HEK293 (cell line): Measurements from ENCODE around the gene KCNH5.

ENCODE experiments used
- CTCF ChIA-PET: fragments of 350-600 bp; formaldehyde crosslinking; extraction: SDS; loops from one replicate; lab custom pipeline; 2021; ENCODE audit warnings: antibody characterized with exemption; lab: Yijun Ruan, JAX
- POLR2A ChIA-PET: fragments of 300-600 bp; formaldehyde crosslinking; extraction: SDS; loops from one replicate; lab custom pipeline; 2020; ENCODE audit warnings: antibody characterized with exemption, inconsistent platforms; lab: Yijun Ruan, JAX
- H3K27ac ChIP-seq: fragments of 200-500 bp; sonication (Bioruptor generic); 2 replicates; pipeline ENCODE4 v1.5.1; 2014; ENCODE audit warnings: low read depth, low read length, control low read depth, inconsistent platforms; ENCODE audit errors: extremely low read depth
- H3K36me3 ChIP-seq, 2 experiments: fragments of 200-500 bp in 1 of 2; sonication (Bioruptor generic) in 1 of 2; 1 replicate in 1 of 2; 2 replicates in 1 of 2; pipeline ENCODE4 v1.5.1; 2014 to 2017; ENCODE audit warnings: inconsistent platforms in 2 of 2, low read length in 2 of 2; ENCODE audit not compliant: control insufficient read depth in 2 of 2, insufficient read depth in 1 of 2
- H3K4me1 ChIP-seq: fragments of 200-500 bp; sonication (Bioruptor generic); 2 replicates; pipeline ENCODE4 v1.5.1; 2014; ENCODE audit warnings: mild to moderate bottlenecking, low read length, inconsistent platforms; ENCODE audit not compliant: control insufficient read depth, insufficient read depth
- H3K4me3 ChIP-seq: 2 replicates; pipeline ENCODE4 v1.5.1; 2011; ENCODE audit warnings: low read depth, mild to moderate bottlenecking, control low read depth, low read length, moderate library complexity
- H3K9me3 ChIP-seq: fragments of 200-500 bp; sonication (Bioruptor generic); 2 replicates; pipeline ENCODE4 v1.5.1; 2014; ENCODE audit warnings: low read depth, low read length, inconsistent platforms; ENCODE audit not compliant: control insufficient read depth, insufficient read depth
- OVOL3 ChIP-seq: fragments of 450-650 bp; formaldehyde crosslinking; IDR thresholded peaks from 2 replicates; pipeline ENCODE4 v1.5.1; 2016; ENCODE audit warnings: missing biosample characterization, missing genetic modification characterization
- PRDM10 ChIP-seq: fragments of 450-650 bp; formaldehyde crosslinking; IDR thresholded peaks from 2 replicates; pipeline ENCODE4 v1.5.1; 2016; ENCODE audit warnings: missing biosample characterization, missing genetic modification characterization
- ZBTB8A ChIP-seq: fragments of 450-650 bp; formaldehyde crosslinking; IDR thresholded peaks from 2 replicates; pipeline ENCODE4 v1.5.1; 2016; ENCODE audit warnings: missing biosample characterization, missing genetic modification characterization
- ZNF10 ChIP-seq: fragments of 450-650 bp; formaldehyde crosslinking; IDR thresholded peaks from 2 replicates; pipeline ENCODE4 v1.5.1; 2017; ENCODE audit warnings: missing biosample characterization, missing genetic modification characterization
- ZNF157 ChIP-seq: fragments of 450-650 bp; formaldehyde crosslinking; IDR thresholded peaks from 2 replicates; pipeline ENCODE4 v1.5.1; 2016; ENCODE audit warnings: missing biosample characterization, missing genetic modification characterization
- ZNF175 ChIP-seq: fragments of 450-650 bp; formaldehyde crosslinking; IDR thresholded peaks from 2 replicates; pipeline ENCODE4 v1.5.1; 2016; ENCODE audit warnings: missing biosample characterization, missing genetic modification characterization
- ZNF274 ChIP-seq, 2 experiments: fragments of 200-500 bp in 1 of 2; fragments of 450-650 bp in 1 of 2; sonication (Bioruptor generic) in 1 of 2; formaldehyde crosslinking in 1 of 2; IDR thresholded peaks; 2 replicates each; pipeline versions ENCODE4 v1.5.1 to v1.6.1; 2014 to 2016; ENCODE audit warnings: borderline replicate concordance in 1 of 2, inconsistent platforms in 1 of 2, low read length in 1 of 2, missing biosample characterization in 1 of 2, missing genetic modification characterization in 1 of 2
- ZNF37A ChIP-seq: fragments of 450-650 bp; IDR thresholded peaks from 2 replicates; pipeline ENCODE4 v1.5.1; 2018; ENCODE audit warnings: missing biosample characterization, missing genetic modification characterization
- ZNF394 ChIP-seq: fragments of 450-650 bp; formaldehyde crosslinking; IDR thresholded peaks from 2 replicates; pipeline ENCODE4 v1.5.1; 2016; ENCODE audit warnings: missing biosample characterization, missing genetic modification characterization, mild to moderate bottlenecking, moderate library complexity, borderline replicate concordance
- ZNF544 ChIP-seq: fragments of 450-650 bp; formaldehyde crosslinking; IDR thresholded peaks from 2 replicates; pipeline ENCODE4 v1.5.0; 2017; ENCODE audit warnings: missing biosample characterization, missing genetic modification characterization
- ZNF596 ChIP-seq: fragments of 450-650 bp; IDR thresholded peaks from 2 replicates; pipeline ENCODE4 v1.5.0; 2018; ENCODE audit warnings: missing biosample characterization, mild to moderate bottlenecking, missing genetic modification characterization, moderate library complexity
- ZNF600 ChIP-seq: fragments of 450-650 bp; formaldehyde crosslinking; IDR thresholded peaks from 2 replicates; pipeline ENCODE4 v1.5.1; 2016; ENCODE audit warnings: missing biosample characterization, missing genetic modification characterization
- ZNF629 ChIP-seq: fragments of 450-650 bp; formaldehyde crosslinking; IDR thresholded peaks from 2 replicates; pipeline ENCODE4 v1.5.1; 2017; ENCODE audit warnings: missing biosample characterization, missing genetic modification characterization
- ZNF664 ChIP-seq: fragments of 450-650 bp; formaldehyde crosslinking; IDR thresholded peaks from 2 replicates; pipeline ENCODE4 v1.5.1; 2016; ENCODE audit warnings: missing biosample characterization, missing genetic modification characterization
- ZNF747 ChIP-seq: fragments of 450-650 bp; formaldehyde crosslinking; IDR thresholded peaks from 2 replicates; pipeline ENCODE4 v1.5.1; 2016; ENCODE audit warnings: missing biosample characterization, missing genetic modification characterization
- ZNF768 ChIP-seq: fragments of 450-650 bp; formaldehyde crosslinking; IDR thresholded peaks from 2 replicates; pipeline ENCODE4 v1.5.1; 2018; ENCODE audit warnings: missing biosample characterization, mild to moderate bottlenecking, missing genetic modification characterization
- ZNF792 ChIP-seq: fragments of 450-650 bp; formaldehyde crosslinking; IDR thresholded peaks from 2 replicates; pipeline ENCODE4 v1.5.1; 2016; ENCODE audit warnings: missing biosample characterization, missing genetic modification characterization
- ZSCAN4 ChIP-seq: fragments of 450-650 bp; formaldehyde crosslinking; IDR thresholded peaks from 2 replicates; pipeline ENCODE4 v1.5.1; 2017; ENCODE audit warnings: missing biosample characterization, missing genetic modification characterization
- TF ChIP-seq, protein P1 (sequence below): fragments of 450-650 bp; formaldehyde crosslinking; IDR thresholded peaks from 2 replicates; pipeline ENCODE4 v1.5.1; 2016; ENCODE audit warnings: missing biosample characterization, missing genetic modification characterization, low read depth
- TF ChIP-seq, protein P2 (sequence below): IDR thresholded peaks from 2 replicates; pipeline ENCODE4 v1.6.1; 2011; ENCODE audit warnings: mild to moderate bottlenecking, low read depth, low read length, borderline replicate concordance
- TF ChIP-seq, protein P3 (sequence below): fragments of 450-650 bp; formaldehyde crosslinking; IDR thresholded peaks from 2 replicates; pipeline ENCODE4 v1.5.0; 2017; ENCODE audit warnings: missing biosample characterization, missing genetic modification characterization, borderline replicate concordance
- TF ChIP-seq, protein P4 (sequence below): fragments of 450-650 bp; formaldehyde crosslinking; IDR thresholded peaks from 2 replicates; pipeline ENCODE4 v1.5.1; 2016; ENCODE audit warnings: missing biosample characterization, missing genetic modification characterization
- TF ChIP-seq, protein P5 (sequence below): fragments of 450-650 bp; formaldehyde crosslinking; IDR thresholded peaks from 2 replicates; pipeline ENCODE4 v1.5.1; 2016; ENCODE audit warnings: missing biosample characterization, missing genetic modification characterization, low read depth

Gene KCNH5

DNA sequence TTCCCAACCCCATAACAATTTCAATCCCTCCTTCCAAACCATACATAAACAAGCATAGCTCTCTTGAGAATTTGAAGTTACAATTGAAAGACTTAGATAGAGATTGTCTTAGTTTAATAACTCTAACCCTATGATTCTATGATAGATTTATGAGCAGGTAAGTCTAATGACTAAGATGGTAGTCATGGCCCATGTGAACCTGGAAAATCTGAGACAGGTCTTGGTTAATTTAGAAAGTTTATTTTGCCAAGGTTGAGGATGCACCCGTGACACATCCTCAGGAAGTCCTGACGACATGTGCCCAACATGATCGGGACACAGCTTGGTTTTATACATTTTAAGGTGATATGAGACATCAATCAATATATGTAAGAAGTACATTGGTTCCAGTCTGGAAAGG, 248.8 kb downstream of the KCNH5 start (continued):
- TF ChIP-seq, protein P1, sequence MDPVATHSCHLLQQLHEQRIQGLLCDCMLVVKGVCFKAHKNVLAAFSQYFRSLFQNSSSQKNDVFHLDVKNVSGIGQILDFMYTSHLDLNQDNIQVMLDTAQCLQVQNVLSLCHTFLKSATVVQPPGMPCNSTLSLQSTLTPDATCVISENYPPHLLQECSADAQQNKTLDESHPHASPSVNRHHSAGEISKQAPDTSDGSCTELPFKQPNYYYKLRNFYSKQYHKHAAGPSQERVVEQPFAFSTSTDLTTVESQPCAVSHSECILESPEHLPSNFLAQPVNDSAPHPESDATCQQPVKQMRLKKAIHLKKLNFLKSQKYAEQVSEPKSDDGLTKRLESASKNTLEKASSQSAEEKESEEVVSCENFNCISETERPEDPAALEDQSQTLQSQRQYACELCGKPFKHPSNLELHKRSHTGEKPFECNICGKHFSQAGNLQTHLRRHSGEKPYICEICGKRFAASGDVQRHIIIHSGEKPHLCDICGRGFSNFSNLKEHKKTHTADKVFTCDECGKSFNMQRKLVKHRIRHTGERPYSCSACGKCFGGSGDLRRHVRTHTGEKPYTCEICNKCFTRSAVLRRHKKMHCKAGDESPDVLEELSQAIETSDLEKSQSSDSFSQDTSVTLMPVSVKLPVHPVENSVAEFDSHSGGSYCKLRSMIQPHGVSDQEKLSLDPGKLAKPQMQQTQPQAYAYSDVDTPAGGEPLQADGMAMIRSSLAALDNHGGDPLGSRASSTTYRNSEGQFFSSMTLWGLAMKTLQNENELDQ, result no peak
- no peak for TF ChIP-seq ZNF768 (tag by site-specific recombination)
- TF ChIP-seq ZNF274 (IDR thresholded peaks at IDR 0.05; ENCODE audit: low read length), result no peak
- TF ChIP-seq ZNF274 (tag by site-specific recombination; IDR thresholded peaks at IDR 0.05; ENCODE audit: borderline replicate concordance), result no peak
- no peak for TF ChIP-seq ZNF157 (tag by site-specific recombination)
- no peak for TF ChIP-seq ZNF10

DNA sequence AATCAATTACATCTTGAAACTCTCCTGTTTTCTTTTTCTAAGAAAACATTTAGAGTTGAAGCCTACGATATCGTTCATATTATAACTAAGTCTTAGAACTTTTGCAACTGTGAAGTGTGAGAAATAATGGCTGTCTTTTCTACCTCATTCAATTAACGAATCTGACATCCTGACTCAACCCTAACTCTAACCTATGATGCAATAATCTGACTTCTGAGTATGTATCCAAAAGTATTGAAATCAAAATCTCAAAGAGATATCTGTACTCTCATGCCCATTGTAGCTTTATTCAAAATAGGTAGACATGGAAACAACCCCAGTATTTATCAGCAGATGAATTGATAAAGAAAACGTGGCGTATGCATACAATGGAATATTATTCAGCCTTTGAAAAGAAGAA, 252.7 kb downstream of the KCNH5 start:
- POLR2A ChIA-PET, result no interaction called here
- CTCF ChIA-PET, result interaction anchor here (0.6 kb wide), 1 partner anchor 532 kb away, joined by 3 read pairs; no protein-coding TSS in a partner anchor
- no peak overlapping the region for H3K27ac ChIP-seq
- H3K9me3 ChIP-seq, result no peaks in the 10 kb centered on the region; the same call in 1 of the 2 replicates
- H3K4me1 ChIP-seq, result no peaks in the 10 kb centered on the region
- no peak overlapping the region for H3K4me3 ChIP-seq
- no peaks in the 10 kb centered on the region for H3K36me3 ChIP-seq
- TF ChIP-seq ZNF596 (tag by site-specific recombination) (no peak), ZNF629 (no peak), PRDM10 (tag by site-specific recombination) (no peak), ZNF175 (no peak), ZNF600 (tag by site-specific recombination) (no peak), ZNF37A (tag by site-specific recombination) (no peak), ZBTB8A (tag by site-specific recombination) (no peak), ZNF544 (tag by site-specific recombination) (no peak), ZNF747 (tag by site-specific recombination) (no peak), ZNF664 (tag by site-specific recombination) (no peak), ZNF792 (tag by site-specific recombination) (no peak), ZNF394 (no peak), OVOL3 (no peak), ZSCAN4 (tag by site-specific recombination) (no peak)
- TF ChIP-seq, protein P2, sequence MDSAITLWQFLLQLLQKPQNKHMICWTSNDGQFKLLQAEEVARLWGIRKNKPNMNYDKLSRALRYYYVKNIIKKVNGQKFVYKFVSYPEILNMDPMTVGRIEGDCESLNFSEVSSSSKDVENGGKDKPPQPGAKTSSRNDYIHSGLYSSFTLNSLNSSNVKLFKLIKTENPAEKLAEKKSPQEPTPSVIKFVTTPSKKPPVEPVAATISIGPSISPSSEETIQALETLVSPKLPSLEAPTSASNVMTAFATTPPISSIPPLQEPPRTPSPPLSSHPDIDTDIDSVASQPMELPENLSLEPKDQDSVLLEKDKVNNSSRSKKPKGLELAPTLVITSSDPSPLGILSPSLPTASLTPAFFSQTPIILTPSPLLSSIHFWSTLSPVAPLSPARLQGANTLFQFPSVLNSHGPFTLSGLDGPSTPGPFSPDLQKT, result no peak
- TF ChIP-seq, protein P3, sequence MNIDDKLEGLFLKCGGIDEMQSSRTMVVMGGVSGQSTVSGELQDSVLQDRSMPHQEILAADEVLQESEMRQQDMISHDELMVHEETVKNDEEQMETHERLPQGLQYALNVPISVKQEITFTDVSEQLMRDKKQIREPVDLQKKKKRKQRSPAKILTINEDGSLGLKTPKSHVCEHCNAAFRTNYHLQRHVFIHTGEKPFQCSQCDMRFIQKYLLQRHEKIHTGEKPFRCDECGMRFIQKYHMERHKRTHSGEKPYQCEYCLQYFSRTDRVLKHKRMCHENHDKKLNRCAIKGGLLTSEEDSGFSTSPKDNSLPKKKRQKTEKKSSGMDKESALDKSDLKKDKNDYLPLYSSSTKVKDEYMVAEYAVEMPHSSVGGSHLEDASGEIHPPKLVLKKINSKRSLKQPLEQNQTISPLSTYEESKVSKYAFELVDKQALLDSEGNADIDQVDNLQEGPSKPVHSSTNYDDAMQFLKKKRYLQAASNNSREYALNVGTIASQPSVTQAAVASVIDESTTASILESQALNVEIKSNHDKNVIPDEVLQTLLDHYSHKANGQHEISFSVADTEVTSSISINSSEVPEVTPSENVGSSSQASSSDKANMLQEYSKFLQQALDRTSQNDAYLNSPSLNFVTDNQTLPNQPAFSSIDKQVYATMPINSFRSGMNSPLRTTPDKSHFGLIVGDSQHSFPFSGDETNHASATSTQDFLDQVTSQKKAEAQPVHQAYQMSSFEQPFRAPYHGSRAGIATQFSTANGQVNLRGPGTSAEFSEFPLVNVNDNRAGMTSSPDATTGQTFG, result no peak
- TF ChIP-seq, protein P4, sequence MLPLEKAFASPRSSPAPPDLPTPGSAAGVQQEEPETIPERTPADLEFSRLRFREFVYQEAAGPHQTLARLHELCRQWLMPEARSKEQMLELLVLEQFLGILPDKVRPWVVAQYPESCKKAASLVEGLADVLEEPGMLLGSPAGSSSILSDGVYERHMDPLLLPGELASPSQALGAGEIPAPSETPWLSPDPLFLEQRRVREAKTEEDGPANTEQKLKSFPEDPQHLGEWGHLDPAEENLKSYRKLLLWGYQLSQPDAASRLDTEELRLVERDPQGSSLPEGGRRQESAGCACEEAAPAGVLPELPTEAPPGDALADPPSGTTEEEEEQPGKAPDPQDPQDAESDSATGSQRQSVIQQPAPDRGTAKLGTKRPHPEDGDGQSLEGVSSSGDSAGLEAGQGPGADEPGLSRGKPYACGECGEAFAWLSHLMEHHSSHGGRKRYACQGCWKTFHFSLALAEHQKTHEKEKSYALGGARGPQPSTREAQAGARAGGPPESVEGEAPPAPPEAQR (tag by site-specific recombination), result no peak
- TF ChIP-seq, protein P5, sequence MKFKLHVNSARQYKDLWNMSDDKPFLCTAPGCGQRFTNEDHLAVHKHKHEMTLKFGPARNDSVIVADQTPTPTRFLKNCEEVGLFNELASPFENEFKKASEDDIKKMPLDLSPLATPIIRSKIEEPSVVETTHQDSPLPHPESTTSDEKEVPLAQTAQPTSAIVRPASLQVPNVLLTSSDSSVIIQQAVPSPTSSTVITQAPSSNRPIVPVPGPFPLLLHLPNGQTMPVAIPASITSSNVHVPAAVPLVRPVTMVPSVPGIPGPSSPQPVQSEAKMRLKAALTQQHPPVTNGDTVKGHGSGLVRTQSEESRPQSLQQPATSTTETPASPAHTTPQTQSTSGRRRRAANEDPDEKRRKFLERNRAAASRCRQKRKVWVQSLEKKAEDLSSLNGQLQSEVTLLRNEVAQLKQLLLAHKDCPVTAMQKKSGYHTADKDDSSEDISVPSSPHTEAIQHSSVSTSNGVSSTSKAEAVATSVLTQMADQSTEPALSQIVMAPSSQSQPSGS (tag by site-specific recombination), result no peak
